ENCODE measurements around the gene RBFOX2. TPM values are rescaled to one million over a fixed set of nuclear protein-coding genes. Genes with fewer than 3 reads are reported as not detected.

Gene RBFOX2
- total and polyA plus RNA-seq, 10 donors: 2.6 to 39.6 (median 31.8) TPM

- 88 to 93% (median 91%) methylated on average over 4 of the region's 4 CpGs for WGBS, 5 donors
- Histone ChIP-seq H3K4me3 (no peak overlapping the region), H3K36me3 (no peaks in the 10 kb centered on the region), H3K4me1 (peaks cover 11 to 52% (median 35%) of the 10 kb centered on the region in 6 donors), H3K9me3 (no peaks in the 10 kb centered on the region), H3K27ac (no peak overlapping the region), H3K27me3 (replicated peaks in 1 of 7) (peaks cover 0 to 14% (median 0%) of the 10 kb centered on the region in 7 donors)
- DNase-seq: no peak
- TF ChIP-seq CTCF (IDR thresholded peaks at IDR 0.05 in 8 of 11, conservative IDR thresholded peaks at IDR 0.05 in 3 of 11) (no peak), POLR2A (IDR thresholded peaks at IDR 0.05) (no peak), POLR2AphosphoS5 (IDR thresholded peaks at IDR 0.05) (no peak)
- intact Hi-C loops (cut with DNase I; ENCODE audit: low total_unique reads): no loop called here
Measured at GRCh38 chr22:35917651-35918050, 111.0 kb downstream of the RBFOX2 start.

- Histone ChIP-seq H3K36me3 (no peaks in the 10 kb centered on the region), H3K4me3 (peak overlapping the region in 4 of 8 donors; percentile 19 to 65 (median 40)), H3K4me1 (peaks cover 11 to 46% (median 30%) of the 10 kb centered on the region in 6 donors), H3K9me3 (no peaks in the 10 kb centered on the region), H3K27ac (peak overlapping the region in 7 of 8 donors; percentile 4 to 79 (median 71)), H3K27me3 (replicated peaks in 1 of 7) (peaks cover 0 to 14% (median 0%) of the 10 kb centered on the region in 7 donors)
- DNase-seq: no peak
- WGBS, 5 donors: 24 to 34% (median 33%) methylated on average over 5 of the region's 5 CpGs
- TF ChIP-seq CTCF (IDR thresholded peaks at IDR 0.05 in 8 of 11, conservative IDR thresholded peaks at IDR 0.05 in 3 of 11) (no peak), POLR2AphosphoS5 (IDR thresholded peaks at IDR 0.05) (no peak), POLR2A (IDR thresholded peaks at IDR 0.05) (no peak)
- intact Hi-C loops (cut with DNase I; ENCODE audit: low total_unique reads): no loop called here
Measured at GRCh38 chr22:35915477-35916013, 113.1 kb downstream of the RBFOX2 start.

DNA sequence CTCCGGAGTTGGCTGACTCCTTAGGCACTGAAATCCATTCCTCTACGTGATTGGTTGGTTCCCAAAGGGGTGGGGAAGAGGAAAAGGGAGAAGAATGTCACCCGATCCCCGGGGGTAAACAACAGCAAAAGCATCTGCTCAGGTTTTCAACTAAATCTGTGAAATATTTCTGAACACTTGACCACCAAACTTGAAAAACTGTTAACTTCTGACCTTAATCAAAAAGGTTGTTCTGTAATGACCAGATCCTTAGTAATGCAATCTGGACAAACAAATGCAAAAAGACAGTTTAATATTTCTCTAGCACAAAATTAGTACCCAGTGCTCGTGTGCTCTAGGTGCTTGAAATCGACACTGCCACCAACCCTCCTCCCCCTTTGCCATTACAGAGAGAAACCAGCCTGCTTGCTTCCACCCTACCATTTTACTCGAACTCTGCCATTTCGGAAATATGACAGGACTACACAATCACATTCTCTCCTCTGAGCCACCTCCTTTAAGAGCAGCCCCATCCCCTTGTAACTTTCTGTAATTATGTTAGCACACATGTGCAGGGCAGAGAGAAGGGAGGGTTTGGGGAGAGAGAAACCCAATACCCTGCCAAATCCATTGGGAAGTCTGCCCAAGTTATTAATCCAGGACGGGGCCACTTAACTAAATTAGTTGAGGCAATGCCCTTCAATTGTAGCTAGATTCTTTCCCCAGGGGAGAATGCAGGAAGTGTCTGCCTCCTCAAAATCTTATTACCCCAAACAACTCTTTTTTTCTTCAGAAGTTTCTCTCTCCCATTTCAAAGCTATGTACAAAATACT is 113.8 kb downstream of the RBFOX2 start:
- peaks cover 11 to 46% (median 30%) of the 10 kb centered on the region in 6 donors for H3K4me1 ChIP-seq
- no peaks in the 10 kb centered on the region for H3K9me3 ChIP-seq
- TF ChIP-seq CTCF (IDR thresholded peaks at IDR 0.05 in 8 of 11, conservative IDR thresholded peaks at IDR 0.05 in 3 of 11) (no peak), POLR2AphosphoS5 (IDR thresholded peaks at IDR 0.05) (no peak), POLR2A (IDR thresholded peaks at IDR 0.05) (no peak)
- peak overlapping the region; percentile 6 to 65 (median 25) for H3K4me3 ChIP-seq
- 7 to 13% (median 9%) methylated on average over 9 of the region's 9 CpGs for whole genome bisulfite sequencing, 5 donors
- no peaks in the 10 kb centered on the region for H3K36me3 ChIP-seq
- peaks cover 0 to 14% (median 0%) of the 10 kb centered on the region in 7 donors for H3K27me3 ChIP-seq (replicated peaks in 1 of 7)
- intact Hi-C loops (cut with DNase I; ENCODE audit: low total_unique reads): no loop called here
- H3K27ac ChIP-seq: peak overlapping the region; percentile 4 to 79 (median 68)
- DNase-seq: no peak

DNA sequence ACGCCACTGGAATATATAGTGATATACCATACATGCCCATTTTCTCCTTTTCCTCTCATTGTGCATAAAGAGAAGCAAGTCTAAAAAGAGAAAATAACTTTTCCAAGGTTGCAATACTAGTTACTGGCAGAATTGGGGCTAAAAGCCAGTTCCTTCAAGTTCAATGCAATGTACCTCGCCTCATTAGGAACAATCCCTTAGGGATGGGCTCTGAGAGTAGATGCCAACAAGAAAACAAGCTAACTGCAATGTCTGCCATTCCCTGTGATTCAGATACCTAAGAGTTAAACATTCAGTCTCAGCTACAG is 114.3 kb downstream of the RBFOX2 start:
- Histone ChIP-seq H3K27me3 (replicated peaks in 1 of 7) (peaks cover 0 to 14% (median 0%) of the 10 kb centered on the region in 7 donors), H3K27ac (peak overlapping the region in 7 of 8 donors; percentile 43 to 77 (median 66)), H3K4me3 (peak overlapping the region in 5 of 8 donors; percentile 19 to 65 (median 34)), H3K36me3 (no peaks in the 10 kb centered on the region), H3K9me3 (no peaks in the 10 kb centered on the region), H3K4me1 (peaks cover 11 to 46% (median 30%) of the 10 kb centered on the region in 6 donors)
- intact Hi-C loops (cut with DNase I; ENCODE audit: low total_unique reads): no loop called here
- no peak for DNase-seq
- WGBS, 5 donors: 45 to 61% (median 48%) methylated on average over 2 of the region's 2 CpGs
- TF ChIP-seq POLR2AphosphoS5 (IDR thresholded peaks at IDR 0.05): no peak
